PC-3 (cell line): Measurements from ENCODE around the gene DLGAP1. TPM values are rescaled to one million over a fixed set of nuclear protein-coding genes. Genes with fewer than 3 reads are reported as not detected.

Source experiments
- ATAC-seq: fragments of 200-7000 bp; cut with Tn5 transposase; 2 replicates; pipeline ENCODE4 v1.9.1; 2020; ENCODE audit warnings: mild to moderate bottlenecking, moderate library complexity
- BruUV-seq: library from RNA; stranded (reverse); fragments of 400-500 nt; replicated peaks from 2 replicates; lab custom pipeline; 2021; lab: Mats Ljungman, UMichigan
- CTCF ChIA-PET: fragments of 300-600 bp; sonication (Branson Sonifier 250); formaldehyde crosslinking; loops from one replicate; lab custom pipeline; 2022; ENCODE audit warnings: antibody characterized with exemption; lab: Charles Lee
- POLR2A ChIA-PET: fragments of 300-600 bp; sonication (Branson Sonifier 250); formaldehyde crosslinking; loops from one replicate; lab custom pipeline; 2022; ENCODE audit warnings: antibody characterized with exemption; ENCODE audit not compliant: unreplicated experiment; lab: Charles Lee
- DNase-seq: peaks from one replicate; pipeline ENCODE4 v3.0.0-alpha.2; 2015
- H2AFZ ChIP-seq: fragments of 300-600 bp; sonication (generic); 2 replicates; pipeline ENCODE4 v1.6.0; 2016; ENCODE audit warnings: antibody characterized with exemption, low read length
- H3F3A ChIP-seq: fragments of 300-600 bp; sonication (generic); one replicate; pipeline ENCODE4 v1.6.0; 2017; ENCODE audit warnings: antibody characterized with exemption, low read length, control low read depth, mild to moderate bottlenecking; ENCODE audit not compliant: unreplicated experiment
- H3K27ac ChIP-seq: fragments of 300-600 bp; sonication (generic); 2 replicates; pipeline ENCODE4 v1.5.1; 2016; ENCODE audit warnings: mild to moderate bottlenecking, low read length
- H3K27me3 ChIP-seq: fragments of 300-600 bp; sonication (generic); 2 replicates; pipeline ENCODE4 v1.6.1; 2016; ENCODE audit warnings: low read length, mixed read lengths
- H3K36me3 ChIP-seq: fragments of 300-600 bp; sonication (generic); 2 replicates; pipeline ENCODE4 v1.6.1; 2016; ENCODE audit warnings: low read depth, mixed run types, low read length, mixed read lengths
- H3K4me1 ChIP-seq: fragments of 300-600 bp; sonication (generic); 2 replicates; pipeline ENCODE4 v1.5.1; 2016; ENCODE audit warnings: low read length; ENCODE audit not compliant: insufficient read depth
- H3K4me2 ChIP-seq: fragments of 300-600 bp; sonication (generic); 2 replicates; pipeline ENCODE4 v1.6.0; 2016; ENCODE audit warnings: low read length
- H3K4me3 ChIP-seq: fragments of 300-600 bp; sonication (generic); 2 replicates; pipeline ENCODE4 v1.5.1; 2016; ENCODE audit warnings: mild to moderate bottlenecking, low read length, mixed read lengths
- H3K79me2 ChIP-seq: fragments of 300-600 bp; sonication (generic); 2 replicates; pipeline ENCODE4 v1.6.1; 2017; ENCODE audit warnings: low read length, mixed read lengths
- H3K9ac ChIP-seq: fragments of 300-600 bp; sonication (generic); 2 replicates; pipeline ENCODE4 v1.6.0; 2016; ENCODE audit warnings: mild to moderate bottlenecking, low read length
- H3K9me2 ChIP-seq: fragments of 300-600 bp; sonication (generic); replicated peaks from 2 replicates; pipeline ENCODE4 v1.6.1; 2016; ENCODE audit warnings: mixed run types, low read length, mixed read lengths
- H3K9me3 ChIP-seq: fragments of 300-600 bp; sonication (generic); 2 replicates; pipeline ENCODE4 v1.6.1; 2016; ENCODE audit warnings: low read length, mixed read lengths
- H4K20me1 ChIP-seq: fragments of 300-600 bp; sonication (generic); 2 replicates; pipeline ENCODE4 v1.6.1; 2016; ENCODE audit warnings: low read length, mixed read lengths
- CTCF ChIP-seq: fragments of 300-600 bp; sonication (generic); conservative IDR thresholded peaks from 2 replicates; pipeline ENCODE4 v1.5.1; 2017; ENCODE audit warnings: antibody characterized with exemption, low read depth, mild to moderate bottlenecking, low read length
- EZH2 ChIP-seq: fragments of 300-600 bp; sonication (generic); IDR thresholded peaks from one replicate; pipeline ENCODE4 v1.6.1; 2017; ENCODE audit warnings: antibody characterized with exemption, mild to moderate bottlenecking, low read length; ENCODE audit not compliant: unreplicated experiment
- EZH2phosphoT487 ChIP-seq: fragments of 300-600 bp; sonication (generic); IDR thresholded peaks from 2 replicates; pipeline ENCODE4 v1.6.1; 2018; ENCODE audit warnings: mild to moderate bottlenecking, antibody characterized with exemption, low read length, borderline replicate concordance
- intact Hi-C: fragments of 100-400 bp; cut with micrococcal nuclease; formaldehyde crosslinking; loops from 2 replicates; pipeline ENCODE4 v1.9.0; 2023
- total RNA-seq: library from RNA; depleted of rRNA; stranded (reverse); fragments of >200 nt; gene quantifications from 2 replicates; pipeline ENCODE4 v1.2.3, GENCODE V29; 2014

Gene DLGAP1
- total RNA-seq, 1 experiment from 2014 or later, result not detected

DNA sequence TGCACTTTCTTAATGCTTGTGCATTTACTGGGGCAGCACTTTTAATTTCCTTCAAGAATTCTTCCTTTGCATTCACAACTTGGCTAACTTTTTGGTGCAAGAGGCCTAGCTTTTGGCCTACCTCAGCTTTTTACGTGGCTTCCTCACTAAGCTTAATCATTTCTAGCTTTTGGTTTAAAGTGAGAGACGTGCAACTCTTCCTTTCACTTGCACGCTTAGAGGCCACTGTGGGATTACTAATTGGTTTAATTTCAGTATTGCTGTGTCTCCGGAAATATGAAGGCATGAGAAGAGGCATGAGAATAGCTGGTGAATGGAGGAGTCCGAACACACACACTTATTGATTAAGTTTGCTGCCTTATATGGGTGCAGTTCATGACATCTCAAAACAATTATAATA is 354.1 kb downstream of the DLGAP1 start:
- H3K79me2 ChIP-seq, result no peaks in the 10 kb centered on the region
- no peak for TF ChIP-seq EZH2phosphoT487
- TF ChIP-seq EZH2, result no peak
- TF ChIP-seq CTCF, result no peak
- no peak overlapping the region for H3K27ac ChIP-seq
- H3K27me3 ChIP-seq, result no peaks in the 10 kb centered on the region
- H3K4me3 ChIP-seq, result no peak overlapping the region
- no peak overlapping the region for H3K4me2 ChIP-seq
- intact Hi-C loops, result no loop called here
- H4K20me1 ChIP-seq, result no peaks in the 10 kb centered on the region
- ATAC-seq, result no peak
- H2AFZ ChIP-seq, result no peak overlapping the region
- H3K36me3 ChIP-seq, result no peaks in the 10 kb centered on the region
- no peaks in the 10 kb centered on the region for H3K9me2 ChIP-seq
- POLR2A ChIA-PET, result no interaction called here
- no peak overlapping the region for H3K9ac ChIP-seq
- no TSS peak for BruUV-seq
- CTCF ChIA-PET, result no interaction called here
- DNase-seq, result no peak
- no peaks in the 10 kb centered on the region for H3F3A ChIP-seq
- no peaks in the 10 kb centered on the region for H3K4me1 ChIP-seq
- H3K9me3 ChIP-seq, result no peaks in the 10 kb centered on the region

- Histone ChIP-seq H3K27ac (no peak overlapping the region), H3K9me2 (no peaks in the 10 kb centered on the region), H3K27me3 (no peaks in the 10 kb centered on the region), H3K36me3 (no peaks in the 10 kb centered on the region), H2AFZ (no peak overlapping the region), H4K20me1 (no peaks in the 10 kb centered on the region), H3K4me1 (no peaks in the 10 kb centered on the region), H3K4me2 (no peak overlapping the region), H3K9ac (no peak overlapping the region), H3F3A (no peaks in the 10 kb centered on the region), H3K9me3 (no peaks in the 10 kb centered on the region), H3K79me2 (no peaks in the 10 kb centered on the region), H3K4me3 (no peak overlapping the region)
- TF ChIP-seq CTCF (no peak), EZH2 (no peak), EZH2phosphoT487 (no peak)
- intact Hi-C loops, result no loop called here
- DNase-seq, result no peak
- no TSS peak for BruUV-seq
- ChIA-PET CTCF (no interaction called here), POLR2A (no interaction called here)
- ATAC-seq, result no peak
Observed at GRCh38 chr18:4096486-4096885, 358.6 kb downstream of the DLGAP1 start.

DNA sequence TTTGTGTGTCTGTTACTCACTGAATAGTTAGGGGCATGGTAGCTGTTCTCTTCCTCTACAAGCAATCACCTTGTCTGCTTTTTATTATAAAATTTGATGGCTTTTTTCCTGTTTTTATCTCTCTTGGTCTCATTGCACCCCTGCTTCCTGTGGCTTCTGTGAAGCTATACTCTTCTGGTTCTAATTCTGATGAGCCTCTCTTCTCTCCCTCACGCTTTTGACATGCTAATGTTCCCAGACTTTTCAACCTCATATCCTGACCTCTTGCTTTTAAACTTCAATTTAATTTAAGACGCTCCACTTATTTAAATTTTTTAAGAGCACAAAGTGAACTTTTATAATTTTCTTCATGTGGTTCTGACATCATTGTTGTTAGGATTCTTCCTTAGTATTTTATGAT is 361.4 kb downstream of the DLGAP1 start:
- H3K36me3 ChIP-seq, result no peaks in the 10 kb centered on the region
- TF ChIP-seq EZH2phosphoT487, result no peak
- H3K4me1 ChIP-seq, result no peaks in the 10 kb centered on the region
- H3K79me2 ChIP-seq, result no peaks in the 10 kb centered on the region
- intact Hi-C loops, result no loop called here
- ATAC-seq (no peak), DNase-seq (no peak)
- H3K9me3 ChIP-seq, result no peaks in the 10 kb centered on the region
- H3F3A ChIP-seq, result no peaks in the 10 kb centered on the region
- BruUV-seq, result no TSS peak
- no peak overlapping the region for H3K9ac ChIP-seq
- no peak overlapping the region for H3K4me2 ChIP-seq
- no peak overlapping the region for H3K4me3 ChIP-seq
- no peaks in the 10 kb centered on the region for H3K27me3 ChIP-seq
- no peak overlapping the region for H3K27ac ChIP-seq
- no peak overlapping the region for H2AFZ ChIP-seq
- ChIA-PET CTCF (no interaction called here), POLR2A (no interaction called here)
- H3K9me2 ChIP-seq, result no peaks in the 10 kb centered on the region
- H4K20me1 ChIP-seq, result no peaks in the 10 kb centered on the region
